ENCODE measurements around the gene TXK.

DNA sequence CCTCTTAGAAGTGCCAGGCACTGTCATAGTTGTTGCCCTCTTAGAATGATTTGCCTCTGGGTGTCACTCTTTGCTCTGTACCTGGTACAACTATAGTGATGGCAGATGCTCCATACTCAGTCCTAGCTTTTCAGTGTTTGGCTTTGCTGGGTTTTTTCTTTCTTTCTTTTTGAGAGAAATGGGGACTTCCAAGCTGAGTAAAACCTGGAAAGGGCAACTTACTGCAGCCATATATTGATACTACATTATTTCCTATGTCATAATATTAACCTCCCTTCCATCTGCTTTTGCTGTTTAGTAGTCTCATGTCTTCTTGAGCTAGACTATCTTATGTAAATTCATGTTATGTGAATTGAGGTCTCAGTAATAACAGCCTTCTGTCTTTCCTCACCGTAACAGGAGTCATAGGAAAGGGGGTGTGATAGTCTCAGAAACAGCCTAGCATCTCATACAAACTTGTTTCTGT, 68.4 kb downstream of the TXK start:
- TF ChIP-seq KLF6 (CRISPR knock-in tag; IDR thresholded peaks at IDR 0.05), result no peak
- TF ChIP-seq YY1 (IDR thresholded peaks at IDR 0.05; ENCODE audit: insufficient read depth, insufficient replicate concordance, low read depth, low read length), result no peak

Data from HepG2 (cell line).